Activated CD4-positive, alpha-beta T cell treated with anti-CD3 and anti-CD28 coated beads for 24 hours (primary cell): ENCODE data around the gene BCL2L12.

Experiments
- DNase-seq, 2 donors: peaks; one replicate each; pipeline ENCODE4 v3.0.0-alpha.2; 2020; ENCODE audit warnings: low read depth in 2 of 2

The BCL2L12 gene

DNA sequence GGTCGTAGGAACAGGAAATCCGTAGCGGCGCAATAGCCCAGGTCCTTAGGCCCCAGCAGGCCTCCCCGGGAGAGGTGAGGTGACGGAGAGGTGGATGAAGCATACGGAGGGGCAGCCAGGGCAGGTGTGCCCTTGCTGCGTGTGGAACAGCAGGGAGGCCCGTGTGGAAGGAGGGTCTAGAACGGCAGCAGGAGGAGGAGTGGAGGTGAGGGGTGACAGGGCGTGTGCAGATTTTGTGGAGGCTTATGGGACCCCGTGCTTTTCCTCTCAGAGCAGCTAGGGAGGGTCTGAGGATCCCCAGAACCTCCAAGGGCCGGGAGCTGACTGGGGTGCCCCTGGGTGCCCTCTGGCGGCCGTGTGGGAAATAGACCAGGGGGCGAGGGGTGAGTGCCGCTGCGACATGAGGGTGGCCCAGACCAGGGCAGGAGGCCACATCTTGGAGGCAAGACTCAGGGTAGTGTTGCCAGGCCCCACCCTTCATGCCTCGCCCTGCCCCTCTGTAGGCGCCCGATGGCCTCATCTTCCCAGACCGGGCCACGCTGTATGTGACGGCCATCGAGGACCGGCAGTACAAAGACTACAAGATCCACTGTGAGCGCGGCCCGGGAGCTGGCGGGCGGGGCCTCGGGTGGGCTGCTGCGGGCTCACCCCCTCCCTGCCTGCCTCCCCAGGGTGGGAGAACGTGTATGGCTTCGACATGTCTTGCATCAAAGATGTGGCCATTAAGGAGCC lies 18.7 kb downstream of the BCL2L12 start:
- no peak for DNase-seq

DNA sequence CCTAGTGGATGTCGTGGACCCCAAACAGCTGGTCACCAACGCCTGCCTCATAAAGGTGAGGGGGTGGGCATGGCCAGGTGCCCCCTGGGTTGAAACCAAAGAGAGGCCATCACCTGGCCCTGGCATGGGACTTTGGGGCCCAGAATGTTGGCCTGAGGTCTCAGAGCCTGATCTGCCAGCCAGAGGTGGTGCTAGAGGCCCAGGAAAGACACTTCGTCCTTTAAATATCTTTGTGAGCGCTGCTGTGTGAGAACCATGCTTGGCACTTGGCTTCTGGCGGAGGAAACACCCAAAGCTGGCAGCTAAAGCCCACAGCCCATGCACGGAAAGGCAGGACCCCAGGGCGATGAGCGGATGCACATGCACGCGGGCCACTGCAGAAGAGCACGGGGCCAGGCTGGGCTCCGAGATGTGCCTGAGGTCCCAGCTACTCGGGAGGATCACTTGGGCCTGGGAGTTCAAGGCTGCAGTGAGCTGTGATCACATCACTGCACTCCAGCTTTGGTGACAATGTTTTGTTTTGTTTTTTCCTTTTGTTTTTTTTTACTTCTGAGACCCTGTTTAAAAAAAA lies 19.3 kb downstream of the BCL2L12 start:
- DNase-seq = no peak

DNA sequence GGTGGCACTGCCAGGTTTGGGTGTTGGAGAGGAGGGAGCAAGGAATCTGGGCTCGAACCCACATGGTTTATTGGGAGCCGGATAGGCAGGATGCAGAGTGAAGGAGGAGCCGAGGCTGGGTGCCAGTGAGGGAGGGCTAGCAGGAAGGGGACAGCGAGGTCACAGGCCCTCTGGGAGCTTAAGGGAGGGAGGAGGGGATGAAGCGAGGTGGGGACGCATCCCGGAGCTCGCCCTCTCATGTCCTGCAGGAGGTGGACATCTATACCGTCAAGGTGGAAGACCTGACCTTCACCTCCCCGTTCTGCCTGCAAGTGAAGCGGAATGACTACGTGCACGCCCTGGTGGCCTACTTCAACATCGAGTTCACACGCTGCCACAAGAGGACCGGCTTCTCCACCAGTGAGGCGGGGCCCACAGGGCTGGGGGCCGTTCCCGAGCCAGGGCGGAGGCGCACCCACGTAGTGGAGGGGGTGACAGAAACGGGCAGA lies 20.2 kb downstream of the BCL2L12 start:
- DNase-seq = no peak

DNA sequence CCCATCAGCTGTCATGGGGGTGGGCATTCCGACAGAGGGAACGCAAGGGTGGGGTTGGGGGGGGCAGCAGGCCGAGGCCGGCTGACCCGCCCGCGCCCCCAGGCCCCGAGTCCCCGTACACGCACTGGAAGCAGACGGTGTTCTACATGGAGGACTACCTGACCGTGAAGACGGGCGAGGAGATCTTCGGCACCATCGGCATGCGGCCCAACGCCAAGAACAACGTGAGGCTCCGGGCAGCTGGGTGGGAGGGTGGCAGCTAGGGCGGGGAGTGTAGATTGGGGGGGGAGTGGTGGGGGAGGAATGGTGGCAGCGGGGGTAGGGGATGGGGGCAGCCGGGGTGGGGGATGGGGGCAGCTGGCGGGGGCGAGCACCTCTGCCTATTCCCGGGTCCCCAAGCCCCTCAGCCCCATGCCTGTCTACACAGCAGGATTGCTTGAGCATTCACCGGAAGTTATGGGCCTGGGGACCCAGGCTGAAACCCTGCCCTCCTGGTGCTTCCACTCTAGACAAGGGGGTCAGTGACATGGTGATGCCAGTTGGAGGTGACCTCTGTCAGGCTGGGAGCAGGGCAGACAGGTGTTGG lies 20.9 kb downstream of the BCL2L12 start:
- no peak for DNase-seq

DNA sequence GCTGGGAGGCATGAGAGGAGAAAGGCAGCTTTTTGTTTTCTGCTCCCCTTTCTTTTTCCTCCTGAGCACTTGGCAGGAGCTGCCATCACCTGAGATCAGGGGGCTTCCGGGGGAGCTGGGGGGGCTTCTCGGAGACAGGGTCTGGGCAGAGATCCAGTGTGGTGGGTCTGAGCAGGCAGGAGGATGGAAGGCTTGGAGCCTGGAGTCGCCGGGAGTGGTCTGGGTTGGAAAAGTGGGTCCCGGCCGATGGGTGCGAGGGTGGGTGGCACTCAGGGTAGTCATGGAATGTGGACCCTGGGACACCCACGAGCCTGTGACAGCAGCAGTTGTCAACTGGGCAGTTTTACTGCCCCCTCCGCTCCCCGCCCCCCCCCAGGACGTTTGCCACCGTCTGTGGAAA lies 21.4 kb downstream of the BCL2L12 start:
- no peak for DNase-seq

DNA sequence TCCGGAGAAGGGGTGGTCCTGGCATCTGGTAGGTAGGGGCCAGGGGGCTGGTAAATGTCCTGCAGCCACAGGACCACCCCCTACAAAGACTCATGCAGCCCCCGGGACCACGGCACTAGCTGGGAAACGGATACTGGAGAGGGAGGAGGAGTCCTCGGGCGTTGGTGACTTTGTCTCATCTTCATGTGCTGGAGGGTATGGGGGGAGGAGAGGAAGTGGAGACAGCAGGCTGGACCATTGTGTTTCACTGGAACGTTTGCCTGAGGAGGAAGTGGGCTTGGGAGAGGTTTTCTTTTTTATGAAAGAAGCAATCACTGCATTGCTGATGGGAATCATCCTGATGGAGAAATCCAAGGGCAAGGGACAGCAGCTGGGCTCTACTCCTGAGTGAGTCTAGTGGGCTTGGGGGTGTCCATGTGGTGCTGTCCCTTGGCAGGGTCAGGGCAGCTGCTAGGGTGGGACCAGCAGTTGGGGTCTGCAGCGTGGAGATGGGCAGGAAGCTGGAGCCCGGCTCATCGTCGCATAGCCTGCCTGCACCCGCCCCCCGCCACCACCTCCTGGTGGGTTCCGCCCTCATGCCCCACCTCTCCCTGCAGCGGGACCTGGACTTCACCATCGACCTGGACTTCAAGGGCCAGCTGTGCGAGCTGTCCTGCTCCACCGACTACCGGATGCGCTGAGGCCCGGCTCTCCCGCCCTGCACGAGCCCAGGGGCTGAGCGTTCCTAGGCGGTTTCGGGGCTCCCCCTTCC lies 22.0 kb downstream of the BCL2L12 start:
- no peak for DNase-seq

DNA sequence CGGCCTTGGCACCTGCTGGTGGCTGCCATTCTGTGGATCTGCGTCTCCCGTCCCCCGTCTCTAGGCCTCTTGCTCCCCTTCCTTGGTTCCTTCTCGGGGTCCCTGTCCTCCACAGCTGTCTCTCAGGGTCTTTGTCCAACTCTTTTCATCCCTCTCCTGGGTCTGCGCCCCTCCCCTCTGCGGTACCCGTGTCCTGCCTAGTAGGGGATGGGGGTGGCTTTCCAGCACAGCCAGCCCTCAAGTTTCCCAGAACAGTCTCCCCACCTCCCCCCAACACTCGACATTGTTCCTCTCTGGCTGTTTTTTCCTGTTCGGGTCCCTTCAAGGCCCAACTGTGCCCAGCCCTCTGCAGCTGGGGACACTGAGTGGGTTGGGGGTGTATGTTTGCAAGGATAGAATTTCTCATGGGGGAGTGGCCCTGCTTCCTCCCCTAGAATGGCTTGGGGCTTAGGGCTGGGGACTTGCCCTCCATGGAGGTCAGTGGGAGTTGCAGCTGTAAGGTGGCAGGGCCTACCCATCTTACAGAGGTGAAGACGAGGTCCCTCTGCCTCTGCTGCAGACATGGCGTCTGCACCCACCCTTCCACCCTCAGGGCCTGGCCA lies 22.9 kb downstream of the BCL2L12 start:
- DNase-seq = no peak

DNA sequence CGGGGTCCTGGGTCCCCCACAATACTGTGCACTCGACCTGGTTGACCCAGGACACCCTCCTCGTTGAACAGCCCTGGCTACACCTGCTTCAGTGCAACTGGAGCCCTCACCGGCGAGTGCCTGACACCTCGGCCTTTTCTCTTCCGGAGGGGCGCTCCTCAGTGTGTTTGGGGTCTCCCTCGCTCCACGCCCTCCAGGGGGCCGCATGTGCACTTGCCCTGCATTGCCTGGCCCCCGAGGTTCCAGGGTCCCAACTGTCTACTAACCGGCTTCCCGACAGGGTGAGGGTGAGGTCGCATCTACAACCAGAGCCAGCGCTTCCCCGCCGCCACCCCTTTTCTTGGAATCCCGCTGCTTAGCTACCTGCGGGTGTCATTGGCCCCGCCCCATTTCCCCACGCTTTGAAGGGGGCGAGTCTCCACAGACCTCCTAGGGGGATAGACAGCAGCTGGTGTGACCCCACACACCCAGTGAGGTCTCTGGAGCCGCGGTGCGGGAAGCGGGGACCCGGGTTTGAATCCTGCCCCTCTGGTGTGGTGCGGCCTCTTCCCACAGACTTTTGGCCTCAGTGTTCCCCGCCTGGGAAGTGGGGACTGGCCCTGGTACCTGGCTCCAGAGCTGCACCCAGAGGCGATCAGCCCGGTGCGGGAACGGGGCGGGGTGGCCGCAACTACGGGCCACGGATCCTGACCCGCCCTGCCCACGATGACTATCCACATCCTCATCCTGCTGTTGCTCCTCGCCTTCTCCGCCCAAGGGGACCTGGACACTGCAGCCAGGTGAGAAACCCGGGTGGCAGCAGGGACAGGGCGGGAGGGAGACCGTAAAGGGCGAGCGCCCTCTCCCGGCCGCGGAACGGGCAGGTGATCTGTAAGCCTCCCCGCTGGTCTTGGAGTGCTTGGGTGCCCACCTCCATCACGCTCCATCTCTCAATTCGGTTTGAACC lies 23.7 kb downstream of the BCL2L12 start, which contains the start of gene ADM5:
TSS of gene ADM5 (plus strand) at position 462 of the 946 bp plus-strand sequence. CDS start at position 706, 244 bp downstream.
- no peak for DNase-seq

- DNase-seq = no peak
Measured at GRCh38 chr19:49690079-49690655, 24.4 kb downstream of the BCL2L12 start.

DNA sequence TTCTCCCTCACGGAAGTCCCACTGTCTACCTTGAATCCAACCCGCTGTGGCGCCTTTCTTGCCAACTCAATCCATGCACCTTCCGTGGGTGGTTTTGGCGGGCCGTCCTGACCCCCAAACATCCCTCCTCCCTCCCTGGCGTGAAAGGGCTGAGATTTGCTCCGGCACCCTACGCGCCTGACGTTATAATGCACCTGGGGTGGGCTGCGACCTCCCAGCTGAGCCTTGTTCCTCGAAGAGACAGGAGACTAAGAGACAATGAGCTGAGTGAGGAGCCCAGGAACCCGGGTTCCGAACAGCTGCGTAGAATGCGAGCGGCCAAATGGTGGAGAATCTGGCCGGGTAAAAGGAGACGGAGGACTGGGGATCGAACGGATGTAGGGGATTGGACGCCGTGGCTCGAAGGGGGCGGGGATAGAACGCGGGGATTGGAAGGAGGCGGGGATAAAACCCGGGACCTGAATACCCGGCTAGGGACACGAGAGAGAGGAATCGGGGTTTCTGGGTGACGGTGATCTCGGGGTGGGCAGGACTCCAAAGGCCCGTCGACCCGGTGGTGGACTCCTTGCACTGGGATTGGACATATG lies 25.0 kb downstream of the BCL2L12 start, which contains the start of gene CPT1C:
TSS of gene CPT1C (plus strand) at position 461 of the 587 bp plus-strand sequence. CDS start 1,137 bp downstream, outside the sequence.
- DNase-seq = peak in 1 of 2 donors; percentile 58

- DNase-seq = no peak
Measured at GRCh38 chr19:49691243-49692146, 25.8 kb downstream of the BCL2L12 start.

DNA sequence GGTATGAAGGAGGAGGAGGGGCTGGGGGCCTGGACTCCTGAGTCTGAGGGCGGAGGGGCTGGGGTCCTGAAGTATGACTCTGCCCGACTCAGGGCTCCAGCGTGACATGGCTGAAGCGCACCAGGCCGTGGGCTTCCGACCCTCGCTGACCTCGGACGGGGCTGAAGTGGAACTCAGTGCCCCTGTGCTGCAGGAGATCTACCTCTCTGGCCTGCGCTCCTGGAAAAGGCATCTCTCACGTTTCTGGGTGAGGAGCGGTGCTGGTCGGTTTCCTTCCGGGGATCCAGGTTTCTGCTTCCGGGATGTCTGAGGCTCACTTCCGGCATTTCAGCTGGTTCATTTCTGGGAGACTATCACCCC lies 26.4 kb downstream of the BCL2L12 start:
- no peak for DNase-seq

DNA sequence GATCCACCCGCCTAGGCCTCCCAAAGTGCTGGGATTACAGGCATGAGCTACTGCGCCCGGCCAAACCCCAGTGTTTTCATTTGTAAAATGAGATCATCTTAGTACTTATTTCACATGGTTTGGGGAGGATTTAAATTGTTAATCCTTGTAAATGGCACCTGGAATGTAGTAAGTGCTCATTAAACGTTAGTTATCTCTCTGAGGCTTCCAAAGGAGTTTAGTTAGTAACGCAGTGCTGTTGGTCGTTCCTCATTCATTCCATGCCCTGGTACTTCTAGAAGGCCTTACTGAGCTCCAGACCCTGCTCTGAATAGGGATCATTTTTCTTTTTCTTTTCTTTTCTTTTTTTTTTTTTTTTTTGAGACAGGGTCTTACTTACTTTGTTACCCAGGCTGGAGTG lies 30.4 kb downstream of the BCL2L12 start:
- DNase-seq = no peak

DNA sequence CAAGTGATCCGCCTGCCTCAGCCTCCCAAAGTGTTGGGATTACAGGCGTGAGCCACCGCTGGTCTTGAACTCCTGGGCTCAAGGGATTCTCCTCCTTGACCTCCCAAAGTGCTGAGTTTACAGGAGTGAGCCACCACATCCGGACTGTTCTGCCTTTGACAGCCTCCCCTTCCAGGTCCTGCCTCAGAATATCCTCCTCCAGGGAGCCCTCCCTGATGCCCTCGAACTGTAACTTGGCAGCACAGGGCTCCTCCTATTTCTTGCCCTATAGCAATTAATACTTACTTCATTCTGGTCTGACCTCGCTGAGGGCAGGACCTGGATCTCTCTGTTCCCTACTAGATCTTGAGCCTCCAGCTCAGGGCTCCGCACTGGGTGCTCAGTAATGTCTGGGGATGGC lies 31.1 kb downstream of the BCL2L12 start:
- no peak for DNase-seq

DNA sequence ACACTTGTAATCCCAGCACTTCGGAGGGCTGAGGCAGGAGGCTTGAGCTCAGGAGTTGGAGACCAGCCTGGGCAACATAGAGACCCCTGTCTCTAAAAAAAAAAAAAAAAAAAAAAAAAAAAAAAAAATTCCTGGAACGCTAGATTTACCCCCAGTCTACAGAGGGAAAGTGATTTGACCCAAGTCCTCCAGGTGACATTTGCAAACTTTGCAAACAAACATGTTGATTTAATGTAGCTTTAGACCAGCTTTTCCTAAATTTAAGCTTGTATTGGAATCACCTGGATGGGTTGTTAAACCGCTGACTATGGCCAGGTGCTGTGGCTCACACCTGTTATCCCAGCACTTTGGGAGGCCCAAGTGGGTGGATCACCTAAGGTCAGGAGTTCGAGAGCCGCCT lies 33.6 kb downstream of the BCL2L12 start:
- DNase-seq = no peak

DNA sequence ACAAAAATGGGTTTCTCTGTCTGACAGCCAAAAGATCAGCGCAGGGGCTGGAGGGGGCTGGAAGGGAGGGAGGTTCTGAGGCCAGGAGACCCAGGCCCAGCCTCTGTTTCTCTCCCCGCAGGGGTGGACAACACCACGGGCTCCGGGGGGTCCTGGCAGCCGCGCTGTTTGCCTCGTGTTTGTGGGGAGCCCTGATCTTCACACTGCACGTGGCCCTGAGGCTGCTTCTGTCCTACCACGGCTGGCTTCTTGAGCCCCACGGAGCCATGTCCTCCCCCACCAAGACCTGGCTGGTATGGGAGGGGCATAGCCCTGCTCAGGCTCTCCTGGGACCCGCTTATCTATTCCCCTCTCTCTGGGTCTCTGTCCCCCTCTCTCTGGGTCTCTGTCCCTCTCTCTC lies 34.8 kb downstream of the BCL2L12 start:
- no peak for DNase-seq

DNA sequence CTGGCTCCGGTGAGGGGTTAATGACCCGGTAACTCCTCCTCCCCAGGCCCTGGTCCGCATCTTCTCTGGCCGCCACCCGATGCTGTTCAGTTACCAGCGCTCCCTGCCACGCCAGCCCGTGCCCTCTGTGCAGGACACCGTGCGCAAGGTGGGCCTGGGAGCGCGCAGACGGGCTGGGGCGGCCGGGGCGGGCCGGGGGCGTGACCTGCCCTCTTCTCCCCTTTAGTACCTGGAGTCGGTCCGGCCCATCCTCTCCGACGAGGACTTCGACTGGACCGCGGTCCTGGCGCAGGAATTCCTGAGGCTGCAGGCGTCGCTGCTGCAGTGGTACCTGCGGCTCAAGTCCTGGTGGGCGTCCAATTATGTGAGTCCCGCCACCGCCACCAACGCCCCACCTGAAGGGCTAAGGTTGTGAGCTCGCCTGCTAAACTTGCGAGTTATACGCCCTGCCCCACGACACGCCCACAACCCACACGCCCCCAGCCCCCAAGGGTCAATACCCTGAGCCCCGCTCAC lies 35.6 kb downstream of the BCL2L12 start:
- DNase-seq = no peak

GRCh38 chr19:49704888-49705642 lies 39.3 kb downstream of the BCL2L12 start:
- no peak for DNase-seq
